Transverse colon (tissue), 4 donors: Measurements from ENCODE around the gene GADL1. TPM values are rescaled to one million over a fixed set of nuclear protein-coding genes. Genes with fewer than 3 reads are reported as not detected.

Experiments used
- DNase-seq: peaks from one replicate; pipeline ENCODE4 v3.0.0-alpha.2; 2019
- H3K27ac ChIP-seq, 4 donors: fragments of 200-600 bp; sonication (generic); 2 replicates each; pipeline ENCODE4 v1.5.1; 2016 to 2018; ENCODE audit warnings: inconsistent platforms in 4 of 4
- H3K27me3 ChIP-seq: fragments of 200-600 bp; sonication (generic); 2 replicates; pipeline ENCODE4 v1.5.1; 2017; ENCODE audit warnings: inconsistent platforms
- H3K36me3 ChIP-seq, 4 donors: fragments of 200-600 bp; sonication (generic); 2 replicates each; pipeline ENCODE4 v1.5.1; 2017 to 2019; ENCODE audit warnings: inconsistent platforms in 4 of 4
- H3K4me1 ChIP-seq, 4 donors: fragments of 200-600 bp; sonication (generic); 2 replicates each; pipeline ENCODE4 v1.5.1; 2017 to 2020; ENCODE audit warnings: inconsistent platforms in 4 of 4
- H3K4me3 ChIP-seq, 4 donors: fragments of 200-600 bp; sonication (generic); 1 replicate in 1 of 4; 2 replicates in 3 of 4; pipeline versions ENCODE4 v1.5.1 to v1.6.1; 2017 to 2019; ENCODE audit warnings: inconsistent platforms in 4 of 4
- H3K9me3 ChIP-seq, 2 donors: fragments of 200-600 bp; sonication (generic); 2 replicates each; pipeline ENCODE4 v1.5.1; 2017 to 2019; ENCODE audit warnings: inconsistent platforms in 2 of 2
- EP300 ChIP-seq: sonication (generic); formaldehyde crosslinking; IDR thresholded peaks from one replicate; pipeline ENCODE4 v1.6.1; 2017; ENCODE audit warnings: antibody characterized with exemption, low read depth
- POLR2A ChIP-seq: fragments of 450-650 bp; IDR thresholded peaks from one replicate; pipeline ENCODE4 v1.6.1; 2016; ENCODE audit warnings: antibody characterized with exemption, mild to moderate bottlenecking, moderate library complexity
- POLR2AphosphoS5 ChIP-seq, 3 donors: sonication (generic); formaldehyde crosslinking; IDR thresholded peaks; one replicate each; pipeline ENCODE4 v1.6.1; 2016; ENCODE audit warnings: antibody characterized with exemption in 3 of 3
- WGBS, 2 donors: methylation state at CpG; one replicate each; pipeline ENCODE4 v1.1.5; 2018; ENCODE audit warnings: low coverage in 1 of 2; 5-methylcytosine and 5-hydroxymethylcytosine counted together
- in situ Hi-C, 4 donors: fragments of 200-750 bp; cut with MboI; loops; one replicate each; pipeline versions ENCODE4 v1.15.0 to v1.15.1; 2017; ENCODE audit warnings: low sequenced_read_pairs in 3 of 4, low pct_ligation_motif_present in 1 of 4, low pct_unique_long_range_greater_than_20kb in 1 of 4
- intact Hi-C: fragments of 100-400 bp; cut with DNase I; formaldehyde crosslinking; loops from one replicate; pipeline ENCODE4 v1.15.1; 2023; ENCODE audit warnings: low total_unique reads
- total RNA-seq, 4 donors: library from RNA; depleted of rRNA; stranded (reverse); fragments of >200 nt; gene quantifications; one replicate each; pipeline ENCODE4 v1.1.0, GENCODE V29; 2016
- TF ChIP-seq, protein P1 (sequence below), 5 experiments: fragments of 200-600 bp in 3 of 5; fragments of 450-650 bp in 2 of 5; sonication (generic) in 3 of 5; IDR thresholded peaks; 1 replicate in 2 of 5; 2 replicates in 3 of 5; pipeline ENCODE4 v1.5.1; 2016 to 2017; ENCODE audit warnings: antibody characterized with exemption in 5 of 5, inconsistent platforms in 3 of 5, mild to moderate bottlenecking in 2 of 5, moderate library complexity in 1 of 5

Gene GADL1
- total RNA-seq, 4 donors from 2014 or later = not detected

DNA sequence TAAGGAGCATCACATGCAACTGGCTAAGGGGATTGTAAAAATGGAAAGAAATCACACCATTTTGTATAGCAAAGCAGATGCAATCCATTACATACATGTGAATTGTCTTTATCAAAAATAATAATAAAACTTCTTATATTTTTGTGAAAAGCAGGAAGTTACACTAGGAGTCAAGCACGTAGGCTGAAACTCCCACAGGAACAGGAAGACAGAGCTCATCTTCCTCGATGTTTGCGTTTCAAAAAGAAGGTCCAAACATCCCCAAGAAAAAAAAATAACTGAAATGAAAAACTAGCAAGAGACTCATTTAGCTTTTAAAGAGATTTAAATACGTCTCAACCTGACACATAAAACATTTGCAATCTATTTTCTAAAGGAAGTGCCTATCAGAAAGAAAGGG, 181.5 kb downstream of the GADL1 start:
- Histone ChIP-seq H3K27ac (no peak overlapping the region), H3K4me3 (no peak overlapping the region), H3K27me3 (no peaks in the 10 kb centered on the region), H3K4me1 (peaks cover 0 to 24% (median 7%) of the 10 kb centered on the region in 4 donors), H3K36me3 (no peaks in the 10 kb centered on the region), H3K9me3 (no peaks in the 10 kb centered on the region)
- intact Hi-C loops = no loop called here
- DNase-seq = no peak
- in situ Hi-C loops = no loop called here
- WGBS, 2 donors = 61 to 66% methylated on average over 4 of the region's 4 CpGs
- TF ChIP-seq POLR2AphosphoS5 (IDR thresholded peaks at IDR 0.05) = no peak
- TF ChIP-seq EP300 = no peak
- no peak for TF ChIP-seq POLR2A
- TF ChIP-seq, protein P1, sequence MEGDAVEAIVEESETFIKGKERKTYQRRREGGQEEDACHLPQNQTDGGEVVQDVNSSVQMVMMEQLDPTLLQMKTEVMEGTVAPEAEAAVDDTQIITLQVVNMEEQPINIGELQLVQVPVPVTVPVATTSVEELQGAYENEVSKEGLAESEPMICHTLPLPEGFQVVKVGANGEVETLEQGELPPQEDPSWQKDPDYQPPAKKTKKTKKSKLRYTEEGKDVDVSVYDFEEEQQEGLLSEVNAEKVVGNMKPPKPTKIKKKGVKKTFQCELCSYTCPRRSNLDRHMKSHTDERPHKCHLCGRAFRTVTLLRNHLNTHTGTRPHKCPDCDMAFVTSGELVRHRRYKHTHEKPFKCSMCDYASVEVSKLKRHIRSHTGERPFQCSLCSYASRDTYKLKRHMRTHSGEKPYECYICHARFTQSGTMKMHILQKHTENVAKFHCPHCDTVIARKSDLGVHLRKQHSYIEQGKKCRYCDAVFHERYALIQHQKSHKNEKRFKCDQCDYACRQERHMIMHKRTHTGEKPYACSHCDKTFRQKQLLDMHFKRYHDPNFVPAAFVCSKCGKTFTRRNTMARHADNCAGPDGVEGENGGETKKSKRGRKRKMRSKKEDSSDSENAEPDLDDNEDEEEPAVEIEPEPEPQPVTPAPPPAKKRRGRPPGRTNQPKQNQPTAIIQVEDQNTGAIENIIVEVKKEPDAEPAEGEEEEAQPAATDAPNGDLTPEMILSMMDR (IDR thresholded peaks at IDR 0.05) = no peak

DNA sequence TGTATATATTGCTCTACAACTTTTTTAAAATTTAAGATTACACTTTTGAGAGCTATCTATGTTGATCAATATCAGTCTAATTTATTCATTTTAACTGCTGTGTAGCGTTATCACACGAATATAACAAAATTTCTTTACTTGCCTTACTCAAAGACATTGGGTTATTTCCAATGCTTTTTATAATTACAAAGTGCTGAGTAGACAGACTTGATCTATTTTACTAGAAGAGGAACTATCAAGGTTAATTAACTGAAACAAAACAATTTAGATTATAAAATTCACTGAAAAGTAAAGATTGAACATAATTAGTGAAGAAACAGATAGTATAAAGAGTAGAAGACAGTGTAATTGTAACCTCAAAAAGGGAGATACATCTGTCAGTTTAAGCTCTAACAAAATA, 182.6 kb downstream of the GADL1 start:
- DNase-seq = no peak
- Histone ChIP-seq H3K36me3 (no peaks in the 10 kb centered on the region), H3K27ac (no peak overlapping the region), H3K4me1 (peaks cover 0 to 24% (median 7%) of the 10 kb centered on the region in 4 donors), H3K4me3 (no peak overlapping the region), H3K27me3 (no peaks in the 10 kb centered on the region), H3K9me3 (no peaks in the 10 kb centered on the region)
- 90 to 95% methylated on average over 2 of the region's 2 CpGs for WGBS, 2 donors
- TF ChIP-seq EP300 = no peak
- TF ChIP-seq POLR2A = no peak
- TF ChIP-seq, protein P1 (IDR thresholded peaks at IDR 0.05) = no peak
- no peak for TF ChIP-seq POLR2AphosphoS5 (IDR thresholded peaks at IDR 0.05)
- in situ Hi-C loops = no loop called here
- intact Hi-C loops = no loop called here

DNA sequence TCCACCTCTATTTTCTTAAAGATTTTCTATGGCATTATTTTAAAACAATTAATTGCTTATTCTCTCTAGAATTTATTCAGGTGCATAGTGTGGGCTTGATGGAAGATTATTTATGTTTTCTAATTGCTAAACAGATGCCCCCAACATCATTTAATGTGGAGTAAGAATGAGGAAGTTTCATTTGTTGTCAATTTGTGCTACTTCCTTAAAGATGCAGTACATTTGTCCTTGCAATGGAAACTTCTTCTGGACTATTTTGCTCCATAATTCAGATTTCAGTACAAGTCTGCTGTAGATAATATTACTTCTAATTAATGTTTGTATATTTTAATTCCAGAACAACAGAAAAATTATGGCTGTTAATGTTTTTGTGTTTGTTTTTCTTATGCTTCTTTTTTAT, 183.3 kb downstream of the GADL1 start:
- DNase-seq = no peak
- H3K9me3 ChIP-seq = no peaks in the 10 kb centered on the region
- H3K36me3 ChIP-seq = no peaks in the 10 kb centered on the region
- in situ Hi-C loops (no loop called here), intact Hi-C loops (no loop called here)
- H3K27ac ChIP-seq = no peak overlapping the region
- H3K4me3 ChIP-seq = no peak overlapping the region
- TF ChIP-seq EP300 (no peak), POLR2A (no peak)
- no peaks in the 10 kb centered on the region for H3K27me3 ChIP-seq
- H3K4me1 ChIP-seq = peaks cover 0 to 24% (median 7%) of the 10 kb centered on the region in 4 donors

DNA sequence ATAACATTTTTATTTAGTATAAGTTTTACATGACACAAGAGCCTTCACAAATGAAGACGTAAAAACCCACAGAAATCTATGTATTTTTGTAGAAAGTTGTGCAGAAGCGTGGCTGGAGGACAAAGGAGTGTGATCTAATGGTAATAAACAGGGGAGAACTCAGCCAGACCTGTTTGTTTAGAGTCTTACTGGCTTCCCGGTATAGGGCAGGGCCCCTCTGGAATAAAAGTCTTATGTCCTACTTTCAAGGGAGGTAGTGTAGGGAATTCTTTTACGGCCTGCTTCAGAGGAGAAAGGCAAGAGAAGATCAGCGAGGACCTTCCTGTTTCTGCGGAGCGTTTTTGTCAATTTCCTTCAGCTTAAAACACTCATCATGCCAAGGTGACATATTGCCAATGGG, 184.4 kb downstream of the GADL1 start:
- intact Hi-C loops (no loop called here), in situ Hi-C loops (no loop called here)
- H3K27ac ChIP-seq = peak overlapping the region in 2 of 4 donors; percentile 10 to 49
- H3K4me1 ChIP-seq = peaks cover 0 to 24% (median 7%) of the 10 kb centered on the region in 4 donors
- 39 to 58% methylated on average over 7 of the region's 7 CpGs for WGBS, 2 donors
- TF ChIP-seq POLR2AphosphoS5 (IDR thresholded peaks at IDR 0.05) (peak in 1 of 3 donors; percentile 8), EP300 (no peak)
- no peak for DNase-seq
- no peaks in the 10 kb centered on the region for H3K27me3 ChIP-seq
- no peaks in the 10 kb centered on the region for H3K9me3 ChIP-seq
- no peak overlapping the region for H3K4me3 ChIP-seq
- H3K36me3 ChIP-seq = no peaks in the 10 kb centered on the region

DNA sequence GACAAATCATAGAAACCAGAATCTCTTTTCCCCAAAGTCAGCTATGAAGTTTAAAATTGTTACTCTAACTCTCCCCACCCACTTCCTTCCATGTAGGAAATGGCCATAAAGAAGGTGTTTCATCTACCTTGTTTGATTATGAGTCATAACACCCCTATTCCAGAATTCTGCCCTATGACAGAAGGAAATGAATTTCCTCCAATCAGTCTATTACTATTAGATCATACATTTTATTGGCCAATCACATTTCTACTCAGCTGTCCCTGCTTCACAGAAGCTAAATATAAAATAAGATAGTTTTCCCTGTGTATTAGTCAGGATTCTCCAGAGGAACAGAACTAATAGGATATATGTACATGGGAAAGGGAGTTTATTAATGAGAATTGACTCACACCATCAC, 186.0 kb downstream of the GADL1 start:
- H3K9me3 ChIP-seq = no peaks in the 10 kb centered on the region
- TF ChIP-seq, protein P1 (IDR thresholded peaks at IDR 0.05) = no peak
- TF ChIP-seq POLR2A (no peak), EP300 (no peak), POLR2AphosphoS5 (IDR thresholded peaks at IDR 0.05) (no peak)
- peaks cover 0 to 24% (median 7%) of the 10 kb centered on the region in 4 donors for H3K4me1 ChIP-seq
- no peak overlapping the region for H3K4me3 ChIP-seq
- no peaks in the 10 kb centered on the region for H3K36me3 ChIP-seq
- intact Hi-C loops = no loop called here
- no peak for DNase-seq
- no peak overlapping the region for H3K27ac ChIP-seq
- no peaks in the 10 kb centered on the region for H3K27me3 ChIP-seq
- in situ Hi-C loops = no loop called here
